Body of pancreas (tissue), 4 donors: Measurements from ENCODE around the gene ACTN1. TPM values are rescaled to one million over a fixed set of nuclear protein-coding genes. Genes with fewer than 3 reads are reported as not detected.

Experiments used
- ATAC-seq: fragments of 150-250 bp; one replicate; pipeline ENCODE4 v1.9.1; 2016
- DNase-seq, 4 donors: peaks; one replicate each; pipeline ENCODE4 v3.0.0-alpha.2; 2019
- H3K27ac ChIP-seq, 4 donors: fragments of 200-600 bp; sonication (generic); 1 replicate in 3 of 4; 2 replicates in 1 of 4; pipeline versions ENCODE4 v1.5.1 to v1.6.1; 2016 to 2019; ENCODE audit warnings: mild to moderate bottlenecking in 1 of 4, mixed read lengths in 1 of 4, moderate library complexity in 1 of 4
- H3K27me3 ChIP-seq, 2 donors: fragments of 200-600 bp; sonication (generic); one replicate each; pipeline ENCODE4 v1.6.0; 2016; ENCODE audit warnings: mild to moderate bottlenecking in 1 of 2
- H3K36me3 ChIP-seq, 2 donors: fragments of 200-600 bp; sonication (generic); replicated peaks in 1 of 2; 2 replicates each; pipeline ENCODE4 v1.5.1; 2016; ENCODE audit warnings: low read depth in 2 of 2; ENCODE audit not compliant: insufficient read depth in 1 of 2
- H3K4me1 ChIP-seq: fragments of 200-600 bp; sonication (generic); one replicate; pipeline ENCODE4 v1.6.0; 2016
- H3K4me3 ChIP-seq, 2 donors: fragments of 200-600 bp; sonication (generic); 1 replicate in 1 of 2; 2 replicates in 1 of 2; pipeline ENCODE4 v1.5.1; 2016 to 2019
- H3K9me3 ChIP-seq, 3 donors: fragments of 200-600 bp; sonication (generic); 1 replicate in 2 of 3; 2 replicates in 1 of 3; pipeline ENCODE4 v1.5.1; 2016
- POLR2A ChIP-seq, 3 donors: fragments of 450-650 bp; IDR thresholded peaks; one replicate each; pipeline ENCODE4 v1.6.1; 2016; ENCODE audit warnings: antibody characterized with exemption in 3 of 3, mild to moderate bottlenecking in 2 of 3
- WGBS, 2 donors: methylation state at CpG; one replicate each; pipeline ENCODE4 v1.1.5; 2017; 5-methylcytosine and 5-hydroxymethylcytosine counted together
- intact Hi-C: fragments of 100-400 bp; cut with DNase I; formaldehyde crosslinking; loops from one replicate; pipeline ENCODE4 v1.15.1; 2023
- total RNA-seq, 2 donors: library from RNA; depleted of rRNA; stranded (reverse); fragments of >200 nt; gene quantifications; one replicate each; pipeline ENCODE4 v1.1.0, GENCODE V29; 2016
- TF ChIP-seq, protein P1 (sequence below), 7 experiments: fragments of 450-650 bp in 4 of 7; fragments of 200-600 bp in 3 of 7; sonication (generic) in 3 of 7; IDR thresholded peaks; one replicate each; pipeline ENCODE4 v1.5.1; 2016 to 2019; ENCODE audit warnings: antibody characterized with exemption in 7 of 7

ACTN1 gene
- total RNA-seq, 2 donors from 2014 or later, result 84.8 to 93.6 TPM

DNA sequence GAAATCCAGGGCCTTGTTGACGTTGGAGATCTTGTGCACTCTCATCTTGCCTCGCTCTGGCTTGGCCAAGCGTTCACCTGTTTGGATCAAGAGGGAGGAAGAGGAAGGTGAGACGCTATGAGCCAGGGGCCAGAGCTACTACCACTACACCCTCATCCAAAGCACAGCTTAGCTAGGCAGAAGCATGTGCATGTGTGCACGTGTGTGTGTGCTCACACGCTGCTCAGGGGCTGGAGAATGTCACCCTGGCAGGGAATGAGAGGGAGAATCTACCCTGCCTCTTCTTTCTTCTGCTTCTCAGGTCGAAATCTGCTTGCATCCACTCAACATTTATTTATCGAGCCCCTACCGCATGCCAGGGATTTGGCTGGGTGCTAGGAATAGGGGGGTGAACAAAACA, 58.1 kb downstream of the ACTN1 start:
- H3K4me3 ChIP-seq, result no peak overlapping the region
- peaks cover 0 to 5% of the 10 kb centered on the region in 2 donors for H3K36me3 ChIP-seq
- TF ChIP-seq POLR2A (IDR thresholded peaks at IDR 0.05), result no peak
- TF ChIP-seq, protein P1, sequence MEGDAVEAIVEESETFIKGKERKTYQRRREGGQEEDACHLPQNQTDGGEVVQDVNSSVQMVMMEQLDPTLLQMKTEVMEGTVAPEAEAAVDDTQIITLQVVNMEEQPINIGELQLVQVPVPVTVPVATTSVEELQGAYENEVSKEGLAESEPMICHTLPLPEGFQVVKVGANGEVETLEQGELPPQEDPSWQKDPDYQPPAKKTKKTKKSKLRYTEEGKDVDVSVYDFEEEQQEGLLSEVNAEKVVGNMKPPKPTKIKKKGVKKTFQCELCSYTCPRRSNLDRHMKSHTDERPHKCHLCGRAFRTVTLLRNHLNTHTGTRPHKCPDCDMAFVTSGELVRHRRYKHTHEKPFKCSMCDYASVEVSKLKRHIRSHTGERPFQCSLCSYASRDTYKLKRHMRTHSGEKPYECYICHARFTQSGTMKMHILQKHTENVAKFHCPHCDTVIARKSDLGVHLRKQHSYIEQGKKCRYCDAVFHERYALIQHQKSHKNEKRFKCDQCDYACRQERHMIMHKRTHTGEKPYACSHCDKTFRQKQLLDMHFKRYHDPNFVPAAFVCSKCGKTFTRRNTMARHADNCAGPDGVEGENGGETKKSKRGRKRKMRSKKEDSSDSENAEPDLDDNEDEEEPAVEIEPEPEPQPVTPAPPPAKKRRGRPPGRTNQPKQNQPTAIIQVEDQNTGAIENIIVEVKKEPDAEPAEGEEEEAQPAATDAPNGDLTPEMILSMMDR (IDR thresholded peaks at IDR 0.05), result no peak
- ATAC-seq (no peak), DNase-seq (no peak)
- 92 to 94% methylated on average over 8 to 9 of the region's 9 CpGs for WGBS, 2 donors
- H3K9me3 ChIP-seq, result no peaks in the 10 kb centered on the region
- H3K27ac ChIP-seq, result no peak overlapping the region
- no peaks in the 10 kb centered on the region for H3K27me3 ChIP-seq
- intact Hi-C loops, result no loop called here
- H3K4me1 ChIP-seq, result peaks cover 51% of the 10 kb centered on the region

DNA sequence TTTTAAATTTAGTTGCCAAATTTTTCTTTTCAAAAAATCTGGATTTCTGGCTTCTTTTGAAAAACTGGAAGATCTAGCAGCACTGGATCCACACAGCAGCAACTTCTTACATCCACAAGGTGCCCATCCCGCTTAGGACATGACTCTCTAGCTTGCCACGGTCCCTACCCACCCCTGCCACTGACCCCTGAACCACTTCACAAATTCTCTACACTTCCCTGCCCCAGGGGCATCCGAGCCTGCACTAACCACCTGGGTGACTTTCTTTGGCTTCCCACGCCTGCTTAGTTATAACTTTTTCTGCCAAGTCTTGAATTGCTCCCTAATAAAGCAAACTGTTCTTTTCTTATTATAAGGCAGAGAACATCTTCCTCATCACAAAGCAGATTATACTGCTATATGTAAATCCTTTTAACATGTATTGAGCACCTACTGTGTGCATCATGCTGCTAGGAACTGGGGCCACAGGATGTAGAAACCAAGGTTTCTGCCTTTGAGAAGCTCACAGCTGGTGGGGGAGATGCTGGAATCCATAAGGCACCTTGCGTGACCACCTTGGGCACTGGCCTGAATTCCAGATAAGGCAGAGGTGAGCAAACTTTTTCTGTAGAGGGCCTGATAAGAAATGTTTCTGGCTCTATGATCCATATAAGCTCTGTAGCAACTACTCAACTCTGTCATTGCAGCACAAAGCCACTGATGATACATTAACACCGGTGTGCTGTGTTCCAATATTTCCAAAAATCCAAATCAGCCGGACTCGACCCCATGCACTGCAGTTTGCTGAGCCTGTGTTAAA, 59.8 kb downstream of the ACTN1 start:
- WGBS, 2 donors, result 38 to 49% methylated on average over 8 of the region's 8 CpGs
- no peaks in the 10 kb centered on the region for H3K9me3 ChIP-seq
- peaks cover 0 to 10% of the 10 kb centered on the region in 2 donors for H3K36me3 ChIP-seq
- intact Hi-C loops, result no loop called here
- peak; percentile 58 for ATAC-seq
- no peaks in the 10 kb centered on the region for H3K27me3 ChIP-seq
- DNase-seq, result peak in 3 of 4 donors; percentile 44 to 56 (median 44)
- H3K4me3 ChIP-seq, result no peak overlapping the region
- peaks cover 51% of the 10 kb centered on the region for H3K4me1 ChIP-seq
- no peak for TF ChIP-seq POLR2A (IDR thresholded peaks at IDR 0.05)
- TF ChIP-seq, protein P1 (IDR thresholded peaks at IDR 0.05), result no peak
- peak overlapping the region in 3 of 4 donors; percentile 4 to 43 (median 36) for H3K27ac ChIP-seq

DNA sequence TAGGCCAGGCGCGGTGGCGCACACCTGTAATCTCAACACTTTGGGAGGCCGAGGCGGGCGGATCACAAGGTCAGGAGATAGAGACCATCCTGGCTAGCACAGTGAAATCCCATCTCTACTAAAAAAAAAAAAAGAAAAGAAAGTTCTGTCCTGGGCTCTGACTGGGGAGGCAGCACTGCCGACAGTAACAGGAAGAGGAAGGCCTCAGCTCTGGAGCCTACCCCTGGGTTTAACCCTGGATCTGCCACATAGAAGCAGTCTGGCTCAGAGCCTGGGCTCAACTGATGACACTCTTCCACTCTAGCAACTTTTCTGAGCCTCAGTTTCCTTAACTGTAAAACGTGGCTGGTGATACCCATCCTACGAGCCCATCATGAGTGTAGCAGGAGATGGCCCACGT, 60.5 kb downstream of the ACTN1 start:
- 81 to 88% methylated on average over 10 of the region's 10 CpGs for WGBS, 2 donors
- Histone ChIP-seq H3K27me3 (no peaks in the 10 kb centered on the region), H3K36me3 (peaks cover 0 to 10% of the 10 kb centered on the region in 2 donors), H3K9me3 (no peaks in the 10 kb centered on the region), H3K4me3 (no peak overlapping the region), H3K27ac (peak overlapping the region in 2 of 4 donors; percentile 36 to 43), H3K4me1 (peaks cover 51% of the 10 kb centered on the region)
- TF ChIP-seq, protein P1 (IDR thresholded peaks at IDR 0.05), result no peak
- no peak for TF ChIP-seq POLR2A (IDR thresholded peaks at IDR 0.05)
- no peak for DNase-seq
- intact Hi-C loops, result no loop called here
- no peak for ATAC-seq

DNA sequence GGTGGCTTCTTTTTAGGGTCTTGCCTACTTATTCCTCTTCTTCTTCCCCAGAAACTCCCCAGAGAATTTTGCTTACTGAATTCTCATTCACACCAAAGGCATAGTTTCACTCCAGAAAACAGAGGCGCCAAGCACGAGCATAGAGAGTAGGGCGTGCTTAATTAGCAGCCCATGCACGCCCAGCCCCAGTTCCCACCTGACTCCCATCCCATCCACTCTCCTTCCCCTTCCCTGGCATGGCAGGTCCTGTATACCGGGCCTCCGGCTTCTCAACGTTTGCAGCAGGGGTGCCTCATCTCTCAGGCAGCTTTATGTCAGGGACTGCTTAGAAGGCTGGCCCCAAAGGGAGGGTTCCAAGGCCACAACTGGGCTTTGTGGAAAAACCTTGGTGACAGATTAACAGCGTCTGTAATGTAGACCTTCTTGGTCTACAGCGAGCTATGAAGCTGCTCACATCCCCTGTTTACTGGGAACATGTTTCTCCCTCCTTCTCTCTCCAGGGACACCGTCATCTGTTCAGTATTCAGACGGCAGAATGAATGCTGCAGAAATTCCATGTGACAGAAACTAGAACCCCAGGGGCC, 62.7 kb downstream of the ACTN1 start:
- TF ChIP-seq POLR2A (IDR thresholded peaks at IDR 0.05), result no peak
- TF ChIP-seq, protein P1 (IDR thresholded peaks at IDR 0.05), result no peak
- intact Hi-C loops, result no loop called here
- WGBS, 2 donors, result 68 to 70% methylated on average over 11 of the region's 11 CpGs
- peaks cover 0 to 10% of the 10 kb centered on the region in 2 donors for H3K36me3 ChIP-seq
- peak overlapping the region in 2 of 4 donors; percentile 2 to 42 for H3K27ac ChIP-seq
- no peak overlapping the region for H3K4me3 ChIP-seq
- no peak for DNase-seq
- H3K4me1 ChIP-seq, result peaks cover 34% of the 10 kb centered on the region
- no peaks in the 10 kb centered on the region for H3K9me3 ChIP-seq
- H3K27me3 ChIP-seq, result no peaks in the 10 kb centered on the region
- no peak for ATAC-seq
